ENCODE measurements around the gene CRY2.
"Not testable (repeated sequence)": the region's sequence is repeated elsewhere in the genome, so short reads cannot be mapped to it uniquely, and the experiment has no call there.

Gene CRY2

DNA sequence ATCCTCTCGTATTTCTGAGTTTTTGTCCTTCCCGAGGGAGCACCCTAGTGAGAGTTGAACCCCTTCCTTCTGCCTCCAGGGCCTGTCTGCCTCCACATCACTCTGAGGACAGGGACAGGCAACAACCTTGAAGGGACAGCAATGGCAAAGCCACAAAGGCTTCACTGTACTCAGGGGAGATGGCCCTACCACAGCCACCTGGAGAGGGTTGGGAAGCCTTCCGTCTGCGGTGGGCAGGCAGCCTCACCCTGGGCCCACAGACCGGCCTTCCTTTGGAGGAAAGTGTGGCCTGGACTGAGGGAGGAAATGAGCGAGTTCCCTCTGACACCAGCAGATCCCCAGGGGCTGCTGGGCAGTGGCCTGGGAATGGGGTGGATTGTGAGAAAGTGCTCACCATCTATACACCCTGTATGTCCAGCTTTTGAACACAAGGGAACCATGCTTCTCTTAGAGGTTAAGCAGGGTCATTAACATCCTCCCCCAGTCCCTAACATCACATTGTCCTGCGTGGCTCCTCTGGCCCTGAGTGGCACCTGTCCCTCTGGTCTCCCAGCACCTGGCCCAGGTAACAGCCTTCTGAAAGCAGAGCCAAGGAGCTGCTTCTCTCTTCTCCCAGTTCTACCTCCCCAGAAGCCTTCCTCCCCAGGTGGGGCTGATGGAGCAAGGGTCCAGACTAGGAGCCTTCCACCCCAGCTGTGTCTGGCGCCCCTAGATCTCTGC is 35.5 kb upstream of the CRY2 start:
- DNase-seq, result no peak

DNA sequence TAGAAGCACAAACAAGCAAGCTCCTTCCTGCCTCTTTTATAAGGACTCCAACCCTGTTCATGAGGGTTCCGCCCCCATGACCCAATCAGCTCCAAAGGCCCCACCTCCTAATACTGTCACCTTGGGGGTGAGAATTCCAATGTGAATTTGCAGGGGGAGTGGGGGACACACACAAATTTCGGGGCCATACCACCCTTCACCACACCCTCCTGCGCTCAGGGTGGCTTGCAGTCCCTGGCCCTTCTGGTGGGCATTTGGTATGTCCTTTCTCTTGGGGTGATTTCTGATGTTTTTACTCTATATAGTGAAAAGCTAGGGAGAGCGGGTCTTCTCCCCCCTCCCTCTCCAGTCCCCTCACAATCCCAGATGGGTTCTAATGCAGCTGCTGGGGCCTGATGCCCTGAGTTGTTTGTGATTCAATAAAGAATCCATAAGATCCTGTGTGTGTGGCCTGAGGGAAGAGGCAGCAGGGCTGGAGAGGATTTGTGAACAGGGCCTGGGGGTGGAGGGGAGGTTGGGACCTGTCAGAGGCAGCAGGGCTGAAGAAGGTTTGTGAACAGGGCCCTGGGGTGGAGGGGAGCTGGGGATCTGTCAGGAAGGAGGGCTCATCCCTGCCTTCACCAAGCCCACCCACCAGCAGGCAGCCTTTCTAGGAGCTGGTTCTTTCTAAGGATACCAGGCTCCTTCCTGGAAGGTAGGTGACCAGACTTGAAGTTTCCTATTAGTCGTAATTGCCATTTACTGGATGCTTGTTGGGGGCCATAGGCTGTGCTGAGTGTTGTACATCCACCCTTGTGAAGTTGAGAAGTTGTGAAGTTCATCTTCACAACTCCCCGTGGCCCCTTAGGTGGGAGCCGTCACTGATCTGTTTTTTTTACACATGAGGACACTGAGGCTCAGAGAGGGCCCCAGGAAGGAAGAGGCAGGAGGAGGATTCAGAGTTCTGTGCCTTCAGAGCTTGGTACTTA is 34.4 kb upstream of the CRY2 start:
- DNase-seq, result no peak

GRCh38 chr11:45815747-45816146 is 31.5 kb upstream of the CRY2 start:
- no peak for DNase-seq

- DNase-seq, result no peak
Observed at GRCh38 chr11:45816614-45817013, 30.7 kb upstream of the CRY2 start.

DNA sequence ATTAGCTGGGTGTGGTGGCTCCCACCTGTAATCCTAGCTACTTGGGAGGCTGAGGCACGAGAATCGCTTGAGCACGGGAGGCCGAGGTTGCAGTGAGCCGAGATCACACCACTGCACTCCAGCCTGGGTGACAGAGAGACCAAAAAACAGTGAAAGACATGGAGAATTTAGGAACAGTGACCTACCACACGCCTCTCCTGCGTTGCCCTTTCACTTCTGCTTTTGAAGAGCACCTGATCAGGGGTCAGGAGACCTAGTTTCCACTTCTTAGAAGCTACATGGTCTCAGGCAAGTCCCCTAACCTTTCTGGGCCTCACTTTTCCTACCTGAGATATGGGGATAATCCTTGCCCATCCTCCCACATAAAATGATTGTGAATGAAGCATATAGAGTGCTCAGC is 30.1 kb upstream of the CRY2 start:
- no peak for DNase-seq

DNA sequence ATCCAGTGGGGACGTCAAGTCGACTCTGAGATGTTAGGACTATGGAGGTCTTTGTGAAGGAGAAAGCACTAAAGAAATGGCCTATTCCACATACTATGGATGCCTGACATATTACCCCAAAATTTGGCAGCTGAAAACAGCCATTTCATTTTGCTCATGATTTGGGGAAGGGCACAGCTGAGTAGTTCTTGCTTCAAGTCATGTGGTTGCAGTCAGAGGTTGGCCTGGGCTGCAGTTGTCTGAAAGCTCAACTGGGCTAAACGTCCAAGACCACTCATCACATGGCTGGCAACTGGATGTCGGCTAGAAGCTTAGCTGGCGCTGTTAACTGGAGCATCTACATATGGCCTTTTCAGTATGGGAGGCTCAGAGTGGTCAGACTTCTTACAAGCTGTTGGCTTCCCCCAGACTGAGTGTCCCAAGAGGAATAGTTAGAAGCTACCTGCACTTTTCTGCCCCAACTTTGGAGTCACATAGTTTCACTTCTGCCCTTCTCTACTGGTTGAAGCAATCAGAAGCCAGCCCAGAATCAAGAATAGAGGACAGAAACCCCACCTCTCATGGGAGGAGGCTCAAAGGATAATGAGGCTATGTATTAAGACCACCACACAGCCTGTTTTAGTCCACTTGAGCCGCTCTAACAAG is 28.2 kb upstream of the CRY2 start:
- DNase-seq, result no peak

GRCh38 chr11:45820211-45820857 is 26.9 kb upstream of the CRY2 start:
- no peak for DNase-seq

DNA sequence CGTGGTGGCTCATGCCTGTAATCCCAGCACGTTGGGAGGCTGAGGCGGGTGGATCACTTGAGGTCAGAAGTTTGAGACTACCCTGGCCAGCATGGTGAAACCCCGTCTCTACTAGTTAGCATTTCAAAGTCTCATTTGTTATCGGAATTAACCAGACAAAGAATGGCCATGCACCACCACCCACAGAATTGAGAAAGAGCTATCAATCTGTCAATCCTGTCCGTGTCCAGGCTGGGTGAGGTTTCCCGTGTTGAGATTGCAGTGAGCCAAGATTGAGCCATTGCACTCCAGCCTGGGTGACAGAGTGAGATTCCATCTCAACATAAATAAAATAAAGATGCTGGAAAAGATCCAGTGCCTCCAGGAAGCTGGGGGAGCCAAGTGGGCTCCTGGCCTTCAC is 20.8 kb upstream of the CRY2 start:
- DNase-seq, result not testable (repeated sequence)

- no peak for DNase-seq
Observed at GRCh38 chr11:45827123-45827522, 20.2 kb upstream of the CRY2 start.

DNA sequence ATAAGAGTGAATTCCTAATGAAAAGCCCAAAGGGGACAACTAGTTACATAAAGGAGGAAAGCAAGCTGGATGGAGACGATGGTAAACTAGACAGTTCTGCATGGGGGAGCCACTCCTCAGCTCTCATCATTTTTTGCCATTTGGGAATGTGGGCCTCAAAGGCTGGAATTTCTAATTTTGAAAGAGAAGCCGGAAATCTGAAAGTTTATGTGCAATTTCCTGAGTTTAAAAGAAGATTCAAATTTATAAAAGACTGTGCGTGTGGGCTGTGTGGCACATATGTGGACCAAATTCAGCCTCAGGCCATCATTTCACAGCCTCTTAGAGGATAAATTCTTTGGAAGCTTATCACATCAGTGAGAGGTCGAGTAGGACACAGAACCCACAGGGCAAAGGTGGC is 18.3 kb upstream of the CRY2 start:
- no peak for DNase-seq

GRCh38 chr11:45830596-45830995 is 16.7 kb upstream of the CRY2 start:
- DNase-seq, result no peak

GRCh38 chr11:45832811-45833441 is 14.3 kb upstream of the CRY2 start:
- no peak for DNase-seq

DNA sequence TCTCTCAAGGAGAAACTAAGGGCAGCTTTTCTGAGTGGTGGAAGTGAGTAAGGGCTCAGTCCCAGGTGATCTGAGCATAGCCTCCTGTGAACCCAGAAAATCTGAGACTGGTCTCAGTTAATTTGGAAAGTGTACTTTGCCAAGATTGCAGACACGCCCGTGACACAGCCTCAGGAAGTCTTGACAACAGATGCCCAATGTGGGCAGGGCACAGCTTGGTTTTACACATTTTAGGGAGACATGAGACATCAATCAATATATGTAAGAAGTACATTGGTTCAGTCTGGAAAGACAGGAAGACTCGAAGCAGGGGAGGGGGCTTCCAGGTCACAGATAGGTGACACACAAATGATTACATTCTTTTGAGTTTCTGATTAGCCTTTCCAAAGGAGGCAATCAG is 13.5 kb upstream of the CRY2 start:
- DNase-seq, result no peak

DNA sequence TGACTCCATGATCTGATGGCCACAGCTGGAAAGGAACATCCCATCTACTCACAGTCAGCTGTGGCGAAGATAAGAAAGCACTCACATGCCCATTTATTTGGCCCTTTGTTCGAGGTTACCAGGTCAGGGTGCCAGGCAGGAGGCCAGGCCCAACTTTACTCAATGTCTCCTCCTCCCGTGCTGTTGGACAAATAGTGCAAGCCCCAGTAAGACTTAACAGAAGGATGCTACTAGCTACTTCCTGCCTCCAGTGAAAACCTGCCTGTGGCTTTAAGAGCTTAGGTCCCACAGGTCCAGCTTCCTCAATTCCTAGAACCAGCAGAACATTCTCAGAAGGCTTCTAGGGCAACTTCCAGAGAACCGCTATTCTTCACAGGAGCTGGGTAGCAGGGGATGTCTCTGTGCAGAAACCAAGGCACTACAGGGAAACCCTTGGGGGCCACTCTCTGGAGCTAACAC is 12.9 kb upstream of the CRY2 start:
- no peak for DNase-seq

DNA sequence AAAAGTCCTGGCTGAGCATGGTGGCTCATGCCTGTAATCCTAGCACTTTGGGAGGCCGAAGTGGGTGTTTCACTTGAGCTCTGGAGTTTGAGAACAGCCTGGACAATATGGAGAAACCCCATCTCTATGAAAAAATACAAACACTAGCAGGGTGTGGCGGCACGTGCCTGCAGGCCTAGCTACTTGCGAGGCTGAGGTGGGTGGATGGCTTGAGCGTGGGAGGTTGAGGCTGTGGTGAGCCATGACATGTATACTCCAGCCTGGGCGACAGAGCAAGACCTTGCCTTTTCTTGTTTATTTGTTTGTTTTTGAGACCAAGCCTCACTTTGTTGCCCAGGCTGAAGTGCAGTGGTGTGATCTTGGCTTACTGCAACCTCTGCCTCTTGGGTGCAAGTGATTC is 8.1 kb upstream of the CRY2 start:
- DNase-seq, result no peak

DNA sequence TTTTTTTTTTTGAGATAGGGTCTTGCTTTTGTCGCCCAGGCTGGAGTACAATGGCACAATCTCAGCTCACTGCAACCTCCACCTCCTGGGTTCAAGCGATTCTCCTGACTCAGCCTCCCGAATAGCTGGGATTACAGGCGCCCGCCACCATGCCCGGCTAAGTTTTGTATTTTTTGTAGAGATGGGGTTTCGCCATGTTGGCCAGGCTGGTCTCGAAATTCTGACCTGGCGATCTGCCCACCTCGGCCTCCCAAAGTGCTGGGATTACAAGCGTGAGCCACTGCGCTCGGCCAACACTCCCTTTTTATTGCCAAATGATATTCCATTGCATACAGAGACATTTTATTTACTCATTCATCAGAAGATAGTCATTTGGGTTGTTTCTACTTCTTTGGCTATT is 7.0 kb upstream of the CRY2 start:
- DNase-seq, result not testable (repeated sequence)

- DNase-seq, result peak; percentile 82
Observed at GRCh38 chr11:45843158-45843924, 3.9 kb upstream of the CRY2 start.

GRCh38 chr11:45844822-45845578 is 2.3 kb upstream of the CRY2 start:
- no peak for DNase-seq

DNA sequence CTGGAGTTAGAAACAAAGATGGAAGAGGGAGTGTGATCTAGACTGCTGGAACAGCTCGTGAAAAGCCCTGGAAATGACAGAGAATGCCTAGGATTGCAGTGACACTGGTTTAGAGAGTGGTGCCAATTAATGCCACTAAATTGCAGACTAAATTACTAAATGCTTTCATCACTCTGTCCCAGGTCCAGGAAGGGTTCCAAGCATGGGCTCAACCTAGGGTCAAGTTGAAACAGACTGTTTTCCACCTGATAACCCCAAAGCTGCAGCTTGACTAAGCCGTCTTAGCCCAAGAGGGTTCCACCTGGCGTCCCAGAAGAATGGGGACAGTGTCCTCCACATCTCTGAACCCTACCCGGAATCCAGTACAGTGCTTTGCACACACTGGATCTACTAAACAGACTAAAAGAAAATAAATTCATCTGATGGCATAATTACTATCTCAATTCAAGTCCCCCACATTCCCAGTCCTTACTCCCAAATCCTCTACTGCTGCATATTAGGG is 1.1 kb upstream of the CRY2 start:
- DNase-seq, result no peak

DNA sequence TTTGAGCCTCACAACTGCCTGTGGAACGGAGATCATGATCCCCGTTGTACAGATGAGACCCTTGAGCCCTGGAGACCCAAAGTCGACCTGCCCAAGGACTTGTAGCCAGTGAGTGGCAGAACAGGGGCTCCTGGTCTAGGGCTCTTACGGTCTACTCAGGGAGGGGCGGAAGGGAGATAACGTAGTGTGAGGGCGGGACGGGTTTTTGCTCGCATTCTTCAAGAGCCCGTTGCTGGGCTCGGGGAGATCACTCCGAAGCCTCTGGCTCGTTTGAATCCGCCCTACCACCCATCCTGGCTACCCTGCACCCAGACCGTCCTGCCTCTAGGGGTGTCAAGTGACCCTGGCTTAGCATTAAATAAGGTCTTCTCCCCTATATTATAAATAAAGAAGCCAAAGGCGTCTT is 639 bp downstream of the CRY2 start:
- peak; percentile 52 for DNase-seq

GRCh38 chr11:45848654-45849081 is 1.4 kb downstream of the CRY2 start:
- no peak for DNase-seq

All from activated CD4-positive, CD25-positive, alpha-beta regulatory T cell treated with anti-CD3 and anti-CD28 coated beads, Interleukin-2, amount 50 U/mL, for 72 hours (primary cell).